ENCODE results near the gene CLEC4F. TPM values are rescaled to one million over a fixed set of nuclear protein-coding genes. Genes with fewer than 3 reads are reported as not detected.

Gene CLEC4F
- total and polyA plus RNA-seq, 12 donors = 0.06 to 2.4 (median 0.30) TPM; not detected in 2

- peak in 6 of 8 donors; percentile 17 to 61 (median 35) for ATAC-seq
- Histone ChIP-seq H3K4me1 (peaks cover 0 to 47% (median 34%) of the 10 kb centered on the region in 9 donors), H3K27me3 (peaks cover 0 to 4% (median 0%) of the 10 kb centered on the region in 7 donors), H3K4me3 (no peak overlapping the region), H3K27ac (peak overlapping the region in 2 of 10 donors; percentile 53 to 58), H3K9me3 (no peaks in the 10 kb centered on the region), H3K36me3 (no peaks in the 10 kb centered on the region)
- 40% methylated on average over 5 of the region's 5 CpGs for WGBS, 2 donors
- intact Hi-C loops (cut with DNase I) = no loop called here
- DNase-seq = peak in 1 of 2 donors; percentile 12
- TF ChIP-seq CTCF (IDR thresholded peaks at IDR 0.05) = no peak
Observed at GRCh38 chr2:70830366-70830765, 10.0 kb upstream of the CLEC4F start.

- WGBS, 2 donors = 46 to 71% methylated on average over 1 of the region's 1 CpG
- peaks cover 0 to 4% (median 0%) of the 10 kb centered on the region in 7 donors for H3K27me3 ChIP-seq
- peak in 2 of 8 donors; percentile 10 to 23 for ATAC-seq
Observed at GRCh38 chr2:70829916-70830315, 9.5 kb upstream of the CLEC4F start.

DNA sequence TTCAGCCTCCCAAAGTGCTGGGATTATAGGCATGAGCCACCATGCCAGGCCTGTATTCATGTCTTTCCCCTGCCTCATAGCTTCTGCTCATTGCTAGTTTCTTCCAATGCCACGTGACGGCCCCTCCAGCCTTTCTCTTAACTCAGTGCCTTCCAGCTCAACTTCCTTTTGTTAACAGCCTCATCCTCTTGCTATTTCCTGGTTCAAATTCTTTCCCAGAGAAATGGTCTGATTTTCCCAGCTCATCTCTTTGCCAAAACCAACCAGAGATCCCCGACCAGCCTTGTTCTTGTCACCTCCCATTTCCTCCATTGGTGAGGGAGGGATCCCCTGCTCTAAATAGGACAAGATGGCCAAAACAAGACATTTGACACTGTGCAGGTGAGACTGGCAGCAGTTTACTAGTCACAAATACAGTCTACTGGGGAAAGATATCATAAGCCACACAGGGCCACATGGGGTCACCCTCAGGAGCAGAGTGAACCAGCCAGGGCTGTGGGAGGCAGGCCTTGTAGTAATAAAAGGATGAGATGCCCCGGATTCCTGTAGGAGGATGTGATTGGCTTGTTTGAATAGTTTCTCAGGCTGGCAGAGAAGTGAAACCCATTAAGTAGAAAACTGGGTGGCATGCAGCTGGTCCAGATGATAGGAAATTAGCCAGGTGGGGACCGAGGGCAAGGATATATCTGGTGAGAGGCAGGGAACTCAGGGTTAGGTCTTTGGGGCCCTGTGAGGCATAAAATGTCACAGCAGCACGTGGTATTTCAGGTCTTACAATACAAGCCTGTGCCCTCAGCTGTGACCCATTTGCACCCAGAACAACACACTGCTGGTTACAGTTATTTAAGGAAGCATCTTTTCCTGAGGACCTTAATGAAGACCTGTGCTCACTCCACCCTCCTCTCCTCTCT lies 8.8 kb upstream of the CLEC4F start:
- H3K4me1 ChIP-seq = peaks cover 0 to 47% (median 34%) of the 10 kb centered on the region in 9 donors
- peaks cover 0 to 3% (median 0%) of the 10 kb centered on the region in 7 donors for H3K27me3 ChIP-seq
- intact Hi-C loops (cut with DNase I) = no loop called here
- no peaks in the 10 kb centered on the region for H3K9me3 ChIP-seq
- DNase-seq (peak in 1 of 2 donors; percentile 22), ATAC-seq (peak; percentile 44 to 74 (median 53))
- no peak overlapping the region for H3K4me3 ChIP-seq
- 53 to 70% methylated on average over 6 of the region's 6 CpGs for WGBS, 2 donors
- TF ChIP-seq CTCF (IDR thresholded peaks at IDR 0.05) = no peak
- H3K36me3 ChIP-seq = no peaks in the 10 kb centered on the region
- peak overlapping the region in 6 of 10 donors; percentile 15 to 58 (median 30) for H3K27ac ChIP-seq

More at GRCh38 chr2:70829916-70830315, 9.5 kb upstream of the CLEC4F start:
- Histone ChIP-seq H3K4me1 (peaks cover 0 to 47% (median 34%) of the 10 kb centered on the region in 9 donors), H3K36me3 (no peaks in the 10 kb centered on the region), H3K4me3 (no peak overlapping the region), H3K27ac (peak overlapping the region in 3 of 10 donors; percentile 34 to 58 (median 53)), H3K9me3 (no peaks in the 10 kb centered on the region)
- intact Hi-C loops (cut with DNase I) = no loop called here
- no peak for TF ChIP-seq CTCF (IDR thresholded peaks at IDR 0.05)
- DNase-seq = no peak

- no peak for DNase-seq
- Histone ChIP-seq H3K9me3 (no peaks in the 10 kb centered on the region), H3K27ac (peak overlapping the region in 5 of 10 donors; percentile 9 to 53 (median 20)), H3K36me3 (no peaks in the 10 kb centered on the region), H3K27me3 (no peaks in the 10 kb centered on the region), H3K4me3 (no peak overlapping the region), H3K4me1 (peaks cover 0 to 47% (median 34%) of the 10 kb centered on the region in 9 donors)
- WGBS, 2 donors = 79 to 85% methylated on average over 5 of the region's 5 CpGs
- intact Hi-C loops (cut with DNase I) = no loop called here
- ATAC-seq = no peak
- TF ChIP-seq CTCF (IDR thresholded peaks at IDR 0.05) = no peak
Observed at GRCh38 chr2:70828115-70828514, 7.7 kb upstream of the CLEC4F start.
